T follicular helper cell (primary cell): Measurements from ENCODE around the gene VIPR2.

Experiments used
- DNase-seq: peaks from one replicate; pipeline ENCODE4 v3.0.0-alpha.2; 2020; ENCODE audit warnings: low read depth

VIPR2 gene

GRCh38 chr7:159023746-159024145, 120.9 kb downstream of the VIPR2 start:
- DNase-seq: no peak

- no peak for DNase-seq
Observed at GRCh38 chr7:159023206-159023605, 121.5 kb downstream of the VIPR2 start.

GRCh38 chr7:159022238-159022993, 122.3 kb downstream of the VIPR2 start:
- no peak for DNase-seq

GRCh38 chr7:159020987-159021386, 123.7 kb downstream of the VIPR2 start:
- DNase-seq: no peak

- DNase-seq: no peak
Observed at GRCh38 chr7:159019111-159019510, 125.6 kb downstream of the VIPR2 start.

GRCh38 chr7:159017741-159018140, 126.9 kb downstream of the VIPR2 start:
- no peak for DNase-seq

- no peak for DNase-seq
Observed at GRCh38 chr7:159017210-159017609, 127.5 kb downstream of the VIPR2 start.

- DNase-seq: no peak
Observed at GRCh38 chr7:159016591-159016990, 128.1 kb downstream of the VIPR2 start.

GRCh38 chr7:159015454-159016410, 128.9 kb downstream of the VIPR2 start:
- no peak for DNase-seq

GRCh38 chr7:159015081-159015453, 129.6 kb downstream of the VIPR2 start:
- DNase-seq: no peak

GRCh38 chr7:159014297-159015062, 130.2 kb downstream of the VIPR2 start:
- no peak for DNase-seq

- DNase-seq: no peak
Observed at GRCh38 chr7:159013825-159014289, 130.8 kb downstream of the VIPR2 start.

- no peak for DNase-seq
Observed at GRCh38 chr7:159013181-159013690, 131.4 kb downstream of the VIPR2 start.

GRCh38 chr7:159012353-159013069, 132.2 kb downstream of the VIPR2 start:
- DNase-seq: no peak

GRCh38 chr7:159011722-159012022, 133.0 kb downstream of the VIPR2 start:
- no peak for DNase-seq

GRCh38 chr7:159010937-159011721, 133.5 kb downstream of the VIPR2 start:
- no peak for DNase-seq

GRCh38 chr7:159010411-159010810, 134.3 kb downstream of the VIPR2 start:
- no peak for DNase-seq

- no peak for DNase-seq
Observed at GRCh38 chr7:159009951-159010350, 134.7 kb downstream of the VIPR2 start.

- no peak for DNase-seq
Observed at GRCh38 chr7:159008417-159008816, 136.2 kb downstream of the VIPR2 start.

GRCh38 chr7:159007996-159008389, 136.7 kb downstream of the VIPR2 start:
- no peak for DNase-seq
